Naive thymus-derived CD4-positive, alpha-beta T cell (primary cell): ENCODE data around the gene LONP1. TPM values are rescaled to one million over a fixed set of nuclear protein-coding genes. Genes with fewer than 3 reads are reported as not detected.

Source experiments
- ATAC-seq: fragments of 150-1000 bp; cut with Tn5 transposase; 2 replicates; pipeline ENCODE4 v1.10.0; 2021; ENCODE audit warnings: mild to moderate bottlenecking, moderate library complexity
- CTCF ChIA-PET: fragments of 350-600 bp; sonication (Branson Sonifier 250); formaldehyde crosslinking; loops from one replicate; lab custom pipeline; 2021; ENCODE audit warnings: antibody characterized with exemption; lab: Charles Lee
- POLR2A ChIA-PET: fragments of 350-600 bp; sonication (Branson Sonifier 250); formaldehyde crosslinking; loops from one replicate; lab custom pipeline; 2021; ENCODE audit warnings: antibody characterized with exemption, inconsistent platforms; lab: Charles Lee
- DNase-seq, 9 donors: peaks; one replicate each; pipeline versions ENCODE4 v3.0.0 to v3.0.0-alpha.2; 2020 to 2022; ENCODE audit warnings: mixed read lengths in 1 of 9
- H3K27ac ChIP-seq: one replicate; pipeline ENCODE4 v1.7.0; 2013; ENCODE audit warnings: mild to moderate bottlenecking, low read depth, low read length, moderate library complexity
- H3K27me3 ChIP-seq, 2 donors: one replicate each; pipeline ENCODE4 v1.7.0; 2013; ENCODE audit warnings: low read length in 2 of 2, mild to moderate bottlenecking in 2 of 2, moderate library complexity in 2 of 2; ENCODE audit not compliant: control insufficient read depth in 2 of 2, insufficient read depth in 2 of 2
- H3K36me3 ChIP-seq, 3 experiments: 1 replicate in 2 of 3; 2 replicates in 1 of 3; pipeline ENCODE4 v1.7.0; 2013; ENCODE audit warnings: low read length in 3 of 3, mild to moderate bottlenecking in 3 of 3, moderate library complexity in 1 of 3; ENCODE audit not compliant: insufficient read depth in 3 of 3, control insufficient read depth in 2 of 3
- H3K4me1 ChIP-seq, 2 donors: one replicate each; pipeline ENCODE4 v1.7.0; 2013; ENCODE audit warnings: low read length in 2 of 2, mild to moderate bottlenecking in 2 of 2, moderate library complexity in 1 of 2; ENCODE audit not compliant: control insufficient read depth in 2 of 2, insufficient read depth in 2 of 2
- H3K4me3 ChIP-seq: 2 replicates; pipeline ENCODE4 v1.7.0; 2013; ENCODE audit warnings: mild to moderate bottlenecking, low read length
- H3K9me3 ChIP-seq, 3 experiments: 1 replicate in 2 of 3; 2 replicates in 1 of 3; pipeline ENCODE4 v1.7.0; 2013; ENCODE audit warnings: low read length in 3 of 3; ENCODE audit not compliant: control insufficient read depth in 2 of 3
- H3K27ac Mint-ChIP-seq, 9 donors: one replicate each; pipeline ENCODE4 v1.8.0; 2020 to 2022; ENCODE audit warnings: mixed read lengths in 9 of 9, mild to moderate bottlenecking in 8 of 9, moderate library complexity in 5 of 9, inconsistent platforms in 2 of 9
- H3K27me3 Mint-ChIP-seq, 5 donors: one replicate each; pipeline ENCODE4 v1.8.0; 2021 to 2022; ENCODE audit warnings: mixed read lengths in 5 of 5, mild to moderate bottlenecking in 1 of 5
- H3K36me3 Mint-ChIP-seq, 5 donors: one replicate each; pipeline ENCODE4 v1.8.0; 2020 to 2022; ENCODE audit warnings: mixed read lengths in 5 of 5, mild to moderate bottlenecking in 3 of 5, inconsistent platforms in 1 of 5
- H3K4me1 Mint-ChIP-seq, 7 donors: one replicate each; pipeline ENCODE4 v1.8.0; 2020 to 2022; ENCODE audit warnings: mixed read lengths in 7 of 7, mild to moderate bottlenecking in 3 of 7, inconsistent platforms in 1 of 7
- H3K4me3 Mint-ChIP-seq, 10 donors: one replicate each; pipeline ENCODE4 v1.8.0; 2020 to 2022; ENCODE audit warnings: mild to moderate bottlenecking in 10 of 10, mixed read lengths in 10 of 10, moderate library complexity in 6 of 10, inconsistent platforms in 2 of 10
- H3K9me3 Mint-ChIP-seq, 11 donors: one replicate each; pipeline ENCODE4 v1.8.0; 2020 to 2022; ENCODE audit warnings: mixed read lengths in 11 of 11, mild to moderate bottlenecking in 4 of 11, inconsistent platforms in 1 of 11, moderate library complexity in 1 of 11
- intact Hi-C, 2 donors: fragments of 100-400 bp; cut with micrococcal nuclease; formaldehyde crosslinking; loops; one replicate each; pipeline ENCODE4 v1.15.1; 2023
- polyA plus RNA-seq, 2 donors: library from polyadenylated mRNA; unstranded; fragments of 300-500 nt; fragmentation: Illumina TruSeq; gene quantifications; one replicate each; pipeline ENCODE4 v1.2.3, GENCODE V29; 2021
- total RNA-seq, 6 experiments: library from RNA in 5 of 6; stranded (reverse) in 5 of 6; gene quantifications; 1 replicate in 5 of 6; 2 replicates in 1 of 6; pipeline ENCODE4 v1.2.3 and lab custom pipeline; 2021 to 2026

Gene LONP1
- total and polyA plus RNA-seq, 7 experiments from 2014 or later = 20.0 to 102 (median 73.6) TPM

- Mint-ChIP-seq H3K9me3 (peaks cover 0 to 9% (median 0%) of the 10 kb centered on the region in 11 donors), H3K4me1 (peaks cover 20 to 29% (median 23%) of the 10 kb centered on the region in 7 donors), H3K27ac (no peak overlapping the region), H3K36me3 (peaks cover 0 to 16% (median 0%) of the 10 kb centered on the region in 5 donors), H3K4me3 (no peak overlapping the region), H3K27me3 (peaks cover 0 to 12% (median 0%) of the 10 kb centered on the region in 5 donors)
- ChIA-PET POLR2A (interaction anchor here (1.2 kb wide), 1 partner anchor 19 kb away, joined by 3 read pairs; no protein-coding TSS in a partner anchor), CTCF (no interaction called here)
- peaks cover 0 to 13% (median 0%) of the 10 kb centered on the region in 3 experiments for H3K36me3 ChIP-seq
- no peak overlapping the region for H3K27ac ChIP-seq
- ATAC-seq (no peak), DNase-seq (no peak)
- H3K27me3 ChIP-seq = no peaks in the 10 kb centered on the region
- peaks cover 8 to 18% of the 10 kb centered on the region in 2 donors for H3K4me1 ChIP-seq
- no peak overlapping the region for H3K4me3 ChIP-seq
- intact Hi-C loops = no loop called here
- H3K9me3 ChIP-seq = no peaks in the 10 kb centered on the region
Measured at GRCh38 chr19:5677136-5677535, 42.8 kb downstream of the LONP1 start.

- DNase-seq (no peak), ATAC-seq (no peak)
- Histone ChIP-seq H3K4me1 (peaks cover 8 to 18% of the 10 kb centered on the region in 2 donors), H3K27ac (no peak overlapping the region), H3K4me3 (no peak overlapping the region), H3K9me3 (no peaks in the 10 kb centered on the region), H3K27me3 (no peaks in the 10 kb centered on the region), H3K36me3 (peaks cover 0 to 13% (median 0%) of the 10 kb centered on the region in 3 experiments)
- Mint-ChIP-seq H3K27me3 (peaks cover 0 to 9% (median 0%) of the 10 kb centered on the region in 5 donors), H3K27ac (no peak overlapping the region), H3K4me3 (no peak overlapping the region), H3K9me3 (peaks cover 0 to 9% (median 0%) of the 10 kb centered on the region in 11 donors), H3K4me1 (peaks cover 18 to 25% (median 20%) of the 10 kb centered on the region in 7 donors), H3K36me3 (peaks cover 0 to 17% (median 0%) of the 10 kb centered on the region in 5 donors)
- CTCF ChIA-PET = no interaction called here
- intact Hi-C loops = no loop called here
- POLR2A ChIA-PET = interaction anchor here (1.2 kb wide), 1 partner anchor 19 kb away, joined by 3 read pairs; no protein-coding TSS in a partner anchor
Measured at GRCh38 chr19:5676772-5677105, 43.2 kb downstream of the LONP1 start.

- Histone ChIP-seq H3K36me3 (peaks cover 0 to 13% (median 0%) of the 10 kb centered on the region in 3 experiments), H3K27me3 (no peaks in the 10 kb centered on the region), H3K9me3 (no peaks in the 10 kb centered on the region), H3K4me1 (peaks cover 8 to 15% of the 10 kb centered on the region in 2 donors), H3K27ac (no peak overlapping the region), H3K4me3 (no peak overlapping the region)
- peaks cover 0 to 4% (median 0%) of the 10 kb centered on the region in 5 donors for H3K27me3 Mint-ChIP-seq
- H3K36me3 Mint-ChIP-seq = peaks cover 0 to 18% (median 0%) of the 10 kb centered on the region in 5 donors
- H3K4me1 Mint-ChIP-seq = peaks cover 13 to 20% (median 16%) of the 10 kb centered on the region in 7 donors
- peaks cover 0 to 4% (median 0%) of the 10 kb centered on the region in 11 donors for H3K9me3 Mint-ChIP-seq
- DNase-seq (no peak), ATAC-seq (no peak)
- peak overlapping the region in 2 of 9 donors; percentile 14 to 55 for H3K27ac Mint-ChIP-seq
- ChIA-PET POLR2A (interaction anchor here (1.2 kb wide), 2 partner anchors 19 to 44 kb away, joined by 3 read pairs; partner anchors contain the start of genes CATSPERD and LONP1), CTCF (no interaction called here)
- peak overlapping the region in 1 of 10 donors; percentile 70 for H3K4me3 Mint-ChIP-seq
- intact Hi-C loops = no loop called here
Measured at GRCh38 chr19:5676105-5676771, 43.7 kb downstream of the LONP1 start.

- ChIA-PET POLR2A (no interaction called here), CTCF (no interaction called here)
- no peaks in the 10 kb centered on the region for H3K27me3 ChIP-seq
- H3K27ac Mint-ChIP-seq = peak overlapping the region in 1 of 9 donors; percentile 62
- no peaks in the 10 kb centered on the region for H3K9me3 ChIP-seq
- H3K36me3 ChIP-seq = peaks cover 0 to 15% (median under 1%) of the 10 kb centered on the region in 3 experiments
- intact Hi-C loops = no loop called here
- H3K4me1 ChIP-seq = peaks cover 5 to 8% of the 10 kb centered on the region in 2 donors
- no peak overlapping the region for H3K4me3 ChIP-seq
- H3K9me3 Mint-ChIP-seq = peaks cover 0 to 4% (median 0%) of the 10 kb centered on the region in 11 donors
- peak overlapping the region; percentile 14 for H3K27ac ChIP-seq
- peaks cover 7 to 13% (median 8%) of the 10 kb centered on the region in 7 donors for H3K4me1 Mint-ChIP-seq
- no peak for ATAC-seq
- H3K4me3 Mint-ChIP-seq = no peak overlapping the region
- no peak for DNase-seq
- peaks cover 0 to 18% (median 0%) of the 10 kb centered on the region in 5 donors for H3K36me3 Mint-ChIP-seq
- H3K27me3 Mint-ChIP-seq = no peaks in the 10 kb centered on the region
Measured at GRCh38 chr19:5674714-5675113, 45.2 kb downstream of the LONP1 start.

- Mint-ChIP-seq H3K36me3 (peaks cover 0 to 15% (median 0%) of the 10 kb centered on the region in 5 donors), H3K27me3 (no peaks in the 10 kb centered on the region)
- CTCF ChIA-PET = no interaction called here
Measured at GRCh38 chr19:5673752-5674151, 46.2 kb downstream of the LONP1 start.

GRCh38 chr19:5672708-5673459 lies 47.1 kb downstream of the LONP1 start:
- intact Hi-C loops = no loop called here
- DNase-seq (no peak), ATAC-seq (no peak)
- H3K9me3 Mint-ChIP-seq = peaks cover 0 to 4% (median 0%) of the 10 kb centered on the region in 11 donors
- peaks cover 0 to 8% (median 0%) of the 10 kb centered on the region in 7 donors for H3K4me1 Mint-ChIP-seq
- POLR2A ChIA-PET = no interaction called here
- H3K27me3 ChIP-seq = no peaks in the 10 kb centered on the region
- H3K27me3 Mint-ChIP-seq = no peaks in the 10 kb centered on the region
- H3K4me3 ChIP-seq = no peak overlapping the region
- H3K9me3 ChIP-seq = no peaks in the 10 kb centered on the region
- peak overlapping the region in 2 of 9 donors; percentile 13 to 49 for H3K27ac Mint-ChIP-seq
- CTCF ChIA-PET = no interaction called here
- no peak overlapping the region for H3K27ac ChIP-seq
- H3K4me3 Mint-ChIP-seq = no peak overlapping the region
- peaks cover 0 to 17% (median 0%) of the 10 kb centered on the region in 5 donors for H3K36me3 Mint-ChIP-seq
- H3K36me3 ChIP-seq = peaks cover 0 to 23% (median 4%) of the 10 kb centered on the region in 3 experiments
- H3K4me1 ChIP-seq = no peaks in the 10 kb centered on the region

More at GRCh38 chr19:5673752-5674151, 46.2 kb downstream of the LONP1 start:
- H3K4me3 Mint-ChIP-seq = no peak overlapping the region
- H3K27ac ChIP-seq = no peak overlapping the region
- ATAC-seq = no peak
- H3K4me1 ChIP-seq = no peaks in the 10 kb centered on the region
- H3K27me3 ChIP-seq = no peaks in the 10 kb centered on the region
- H3K9me3 ChIP-seq = no peaks in the 10 kb centered on the region
- peaks cover 0 to 4% (median 0%) of the 10 kb centered on the region in 11 donors for H3K9me3 Mint-ChIP-seq
- peak overlapping the region in 1 of 9 donors; percentile 46 for H3K27ac Mint-ChIP-seq
- POLR2A ChIA-PET = no interaction called here
- peaks cover 0 to 24% (median 4%) of the 10 kb centered on the region in 3 experiments for H3K36me3 ChIP-seq
- H3K4me3 ChIP-seq = no peak overlapping the region
- no peak for DNase-seq
- peaks cover 0 to 8% (median 0%) of the 10 kb centered on the region in 7 donors for H3K4me1 Mint-ChIP-seq
- intact Hi-C loops = no loop called here
